ENCODE results near the gene FARSB.

DNA sequence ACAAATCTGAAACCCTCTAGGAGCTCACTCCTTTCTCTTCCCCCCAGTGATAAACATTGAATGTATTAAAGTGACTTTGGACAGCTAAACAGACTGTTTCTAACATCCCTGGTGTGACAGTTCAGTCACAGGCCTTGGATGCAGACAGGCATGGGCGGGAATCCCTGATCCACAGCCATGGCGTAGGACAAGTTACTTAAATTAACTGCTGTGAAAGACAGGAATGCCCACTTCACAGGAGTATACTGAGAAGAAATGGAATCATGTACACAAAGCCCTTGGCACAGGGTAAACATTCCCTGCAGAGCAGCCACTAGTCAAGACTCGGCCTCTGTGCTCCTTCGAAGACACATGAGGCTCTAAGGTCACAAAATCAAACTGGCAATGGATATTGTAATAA is 34.0 kb downstream of the FARSB start:
- TF ChIP-seq, protein P1, sequence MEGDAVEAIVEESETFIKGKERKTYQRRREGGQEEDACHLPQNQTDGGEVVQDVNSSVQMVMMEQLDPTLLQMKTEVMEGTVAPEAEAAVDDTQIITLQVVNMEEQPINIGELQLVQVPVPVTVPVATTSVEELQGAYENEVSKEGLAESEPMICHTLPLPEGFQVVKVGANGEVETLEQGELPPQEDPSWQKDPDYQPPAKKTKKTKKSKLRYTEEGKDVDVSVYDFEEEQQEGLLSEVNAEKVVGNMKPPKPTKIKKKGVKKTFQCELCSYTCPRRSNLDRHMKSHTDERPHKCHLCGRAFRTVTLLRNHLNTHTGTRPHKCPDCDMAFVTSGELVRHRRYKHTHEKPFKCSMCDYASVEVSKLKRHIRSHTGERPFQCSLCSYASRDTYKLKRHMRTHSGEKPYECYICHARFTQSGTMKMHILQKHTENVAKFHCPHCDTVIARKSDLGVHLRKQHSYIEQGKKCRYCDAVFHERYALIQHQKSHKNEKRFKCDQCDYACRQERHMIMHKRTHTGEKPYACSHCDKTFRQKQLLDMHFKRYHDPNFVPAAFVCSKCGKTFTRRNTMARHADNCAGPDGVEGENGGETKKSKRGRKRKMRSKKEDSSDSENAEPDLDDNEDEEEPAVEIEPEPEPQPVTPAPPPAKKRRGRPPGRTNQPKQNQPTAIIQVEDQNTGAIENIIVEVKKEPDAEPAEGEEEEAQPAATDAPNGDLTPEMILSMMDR (IDR thresholded peaks at IDR 0.05; ENCODE audit: low read depth, low read length) = no peak
- TF ChIP-seq POLR2A (IDR thresholded peaks at IDR 0.05; ENCODE audit: extremely low read depth, insufficient read length) = no peak
